Right lobe of liver (tissue), 6 donors: ENCODE results near the gene SLCO4A1. TPM values are rescaled to one million over a fixed set of nuclear protein-coding genes. Genes with fewer than 3 reads are reported as not detected.

Source experiments
- ATAC-seq, 4 donors: fragments of 200-7000 bp; cut with Tn5 transposase; one replicate each; pipeline ENCODE4 v1.9.1; 2020; ENCODE audit warnings: mild to moderate bottlenecking in 4 of 4, moderate library complexity in 4 of 4
- DNase-seq, 3 donors: peaks; one replicate each; pipeline ENCODE4 v3.0.0-alpha.2; 2020
- H3K27ac ChIP-seq, 3 donors: fragments of 200-600 bp; one replicate each; pipeline ENCODE4 v1.8.0; 2022
- H3K27me3 ChIP-seq, 2 donors: fragments of 200-600 bp; one replicate each; pipeline ENCODE4 v1.8.0; 2022
- H3K36me3 ChIP-seq, 4 donors: fragments of 200-600 bp; sonication (generic) in 1 of 4; one replicate each; pipeline versions ENCODE4 v1.5.1 to v1.8.0; 2017 to 2022; ENCODE audit warnings: control low read depth in 1 of 4
- H3K4me1 ChIP-seq, 4 donors: fragments of 200-600 bp; sonication (generic) in 1 of 4; one replicate each; pipeline versions ENCODE4 v1.5.1 to v1.8.0; 2017 to 2022; ENCODE audit warnings: control low read depth in 1 of 4
- H3K4me3 ChIP-seq, 3 donors: fragments of 200-600 bp; one replicate each; pipeline ENCODE4 v1.8.0; 2022
- H3K9me3 ChIP-seq, 4 donors: fragments of 200-600 bp; sonication (generic) in 1 of 4; one replicate each; pipeline versions ENCODE4 v1.5.1 to v1.8.0; 2017 to 2022; ENCODE audit warnings: control low read depth in 1 of 4
- POLR2A ChIP-seq: fragments of 450-650 bp; IDR thresholded peaks from one replicate; pipeline ENCODE4 v1.6.1; 2017; ENCODE audit warnings: antibody characterized with exemption, mild to moderate bottlenecking
- WGBS: methylation state at CpG from one replicate; pipeline ENCODE4 v1.1.6; 2018; ENCODE audit warnings: low coverage, low lambda C conversion rate; ENCODE audit not compliant: insufficient coverage; ENCODE audit errors: missing lambda C conversion rate; 5-methylcytosine and 5-hydroxymethylcytosine counted together
- intact Hi-C, 2 donors: fragments of 100-400 bp; cut with DNase I; formaldehyde crosslinking; loops; one replicate each; pipeline versions ENCODE4 v1.11.2 to v1.14.1; 2022
- total RNA-seq, 6 experiments: library from RNA; depleted of rRNA in 2 of 6; stranded (reverse); fragments of >200 nt in 2 of 6; fragmentation: NEBNext Ultra II Directional in 3 of 6; extraction: Animal tissue kit (Norgen Biotek cat#: 25700) in 3 of 6; gene quantifications; one replicate each; pipeline versions ENCODE4 v1.1.0 to v1.2.4, GENCODE V29; 2016 to 2023
- TF ChIP-seq, protein P1 (sequence below), 4 donors: fragments of 200-600 bp in 3 of 4; fragments of 450-650 bp in 1 of 4; IDR thresholded peaks; one replicate each; pipeline versions ENCODE4 v1.5.1 to v1.8.0; 2016 to 2022; ENCODE audit warnings: antibody characterized with exemption in 4 of 4, mild to moderate bottlenecking in 2 of 4
- donor health status: DM: no; HTN: yes; CAD: no.
- donor health status: DM: no; HTN: no; CAD: no.
- donor health status: DM: no; HTN: no; CAD: no.
- donor health status: DM: no; HTN: yes; CAD: no.
- donor health status: DM: no; HTN: yes; CAD: no.

SLCO4A1 gene
- total RNA-seq, 6 experiments from 2014 or later: 0.93 to 8.8 (median 4.3) TPM

DNA sequence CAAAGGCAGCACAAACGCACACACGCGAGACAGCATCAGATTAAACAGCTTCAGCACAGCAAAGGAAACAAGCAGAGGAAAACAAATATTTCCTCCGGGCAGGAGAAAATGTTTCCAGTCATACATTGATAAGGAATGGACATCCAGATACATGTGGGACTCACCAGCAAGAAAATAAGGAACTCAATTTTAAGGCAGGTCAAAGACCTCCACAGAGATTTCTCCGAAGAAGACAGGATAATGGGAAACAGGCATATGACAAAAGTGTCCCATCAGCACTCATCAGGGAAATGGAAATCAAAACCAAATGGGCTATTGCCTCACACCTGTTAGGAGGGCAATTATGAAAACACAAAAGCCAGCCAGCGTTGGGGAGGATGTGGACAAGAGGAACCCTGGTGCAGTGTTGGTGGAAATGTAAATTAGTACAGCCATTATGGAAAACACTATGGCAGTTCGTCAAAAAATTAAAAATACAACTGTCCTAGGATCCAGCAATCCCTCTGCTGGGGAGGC is 9.7 kb upstream of the SLCO4A1 start:
- DNase-seq (no peak), ATAC-seq (peak; percentile 19 to 50 (median 34))
- intact Hi-C loops: no loop called here
- Histone ChIP-seq H3K27ac (no peak overlapping the region), H3K36me3 (no peaks in the 10 kb centered on the region), H3K4me1 (no peaks in the 10 kb centered on the region), H3K4me3 (no peak overlapping the region), H3K27me3 (no peaks in the 10 kb centered on the region), H3K9me3 (no peaks in the 10 kb centered on the region)
- TF ChIP-seq POLR2A: no peak
- TF ChIP-seq, protein P1, sequence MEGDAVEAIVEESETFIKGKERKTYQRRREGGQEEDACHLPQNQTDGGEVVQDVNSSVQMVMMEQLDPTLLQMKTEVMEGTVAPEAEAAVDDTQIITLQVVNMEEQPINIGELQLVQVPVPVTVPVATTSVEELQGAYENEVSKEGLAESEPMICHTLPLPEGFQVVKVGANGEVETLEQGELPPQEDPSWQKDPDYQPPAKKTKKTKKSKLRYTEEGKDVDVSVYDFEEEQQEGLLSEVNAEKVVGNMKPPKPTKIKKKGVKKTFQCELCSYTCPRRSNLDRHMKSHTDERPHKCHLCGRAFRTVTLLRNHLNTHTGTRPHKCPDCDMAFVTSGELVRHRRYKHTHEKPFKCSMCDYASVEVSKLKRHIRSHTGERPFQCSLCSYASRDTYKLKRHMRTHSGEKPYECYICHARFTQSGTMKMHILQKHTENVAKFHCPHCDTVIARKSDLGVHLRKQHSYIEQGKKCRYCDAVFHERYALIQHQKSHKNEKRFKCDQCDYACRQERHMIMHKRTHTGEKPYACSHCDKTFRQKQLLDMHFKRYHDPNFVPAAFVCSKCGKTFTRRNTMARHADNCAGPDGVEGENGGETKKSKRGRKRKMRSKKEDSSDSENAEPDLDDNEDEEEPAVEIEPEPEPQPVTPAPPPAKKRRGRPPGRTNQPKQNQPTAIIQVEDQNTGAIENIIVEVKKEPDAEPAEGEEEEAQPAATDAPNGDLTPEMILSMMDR (IDR thresholded peaks at IDR 0.05): no peak
- WGBS: 26% methylated on average over 7 of the region's 7 CpGs

- WGBS: 59% methylated on average over 18 of the region's 27 CpGs
- Histone ChIP-seq H3K4me1 (no peaks in the 10 kb centered on the region), H3K9me3 (no peaks in the 10 kb centered on the region), H3K4me3 (no peak overlapping the region), H3K27me3 (no peaks in the 10 kb centered on the region), H3K36me3 (no peaks in the 10 kb centered on the region), H3K27ac (no peak overlapping the region)
- TF ChIP-seq, protein P1 (IDR thresholded peaks at IDR 0.05): no peak
- TF ChIP-seq POLR2A: no peak
- ATAC-seq (no peak), DNase-seq (no peak)
- intact Hi-C loops: no loop called here
Measured at GRCh38 chr20:62633598-62634329, 8.5 kb upstream of the SLCO4A1 start.

DNA sequence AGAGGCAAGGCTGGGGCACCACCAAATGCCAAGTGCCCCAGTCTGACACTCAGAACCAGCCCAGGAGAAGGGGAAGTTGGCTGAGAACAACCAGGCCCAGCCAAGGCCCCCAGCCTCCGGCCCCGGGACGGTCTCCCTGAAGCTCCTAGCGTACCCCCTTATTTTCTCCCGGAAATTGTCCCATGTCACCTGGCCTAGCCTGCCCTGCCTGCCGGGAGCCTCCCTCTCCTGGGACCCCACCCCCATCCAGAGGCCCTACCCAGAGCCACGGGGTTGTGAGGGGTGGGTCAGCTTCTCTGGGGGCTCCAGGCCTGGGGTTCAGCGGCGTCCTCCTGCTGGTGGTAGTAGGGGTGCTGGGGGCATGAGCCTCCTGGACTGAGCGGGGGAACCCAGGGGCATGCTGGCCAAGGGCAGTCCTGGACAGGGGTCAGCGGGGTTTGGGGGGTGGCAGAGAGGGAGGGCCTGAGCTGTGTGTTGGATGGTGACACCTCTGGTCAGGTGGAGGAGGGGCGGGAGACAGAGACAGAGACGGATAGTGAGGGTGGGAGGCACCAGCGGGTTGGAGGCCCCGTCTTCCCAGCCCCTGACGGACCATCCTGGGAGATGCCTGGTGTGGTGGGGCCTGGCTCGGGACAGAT is 7.9 kb upstream of the SLCO4A1 start:
- TF ChIP-seq, protein P1 (IDR thresholded peaks at IDR 0.05): no peak
- TF ChIP-seq POLR2A: no peak
- Histone ChIP-seq H3K27me3 (no peaks in the 10 kb centered on the region), H3K9me3 (no peaks in the 10 kb centered on the region), H3K4me1 (no peaks in the 10 kb centered on the region), H3K4me3 (no peak overlapping the region), H3K27ac (no peak overlapping the region), H3K36me3 (no peaks in the 10 kb centered on the region)
- DNase-seq (no peak), ATAC-seq (no peak)
- no CpG with 5 or more reads among the region's 17 CpGs for WGBS
- intact Hi-C loops: no loop called here

DNA sequence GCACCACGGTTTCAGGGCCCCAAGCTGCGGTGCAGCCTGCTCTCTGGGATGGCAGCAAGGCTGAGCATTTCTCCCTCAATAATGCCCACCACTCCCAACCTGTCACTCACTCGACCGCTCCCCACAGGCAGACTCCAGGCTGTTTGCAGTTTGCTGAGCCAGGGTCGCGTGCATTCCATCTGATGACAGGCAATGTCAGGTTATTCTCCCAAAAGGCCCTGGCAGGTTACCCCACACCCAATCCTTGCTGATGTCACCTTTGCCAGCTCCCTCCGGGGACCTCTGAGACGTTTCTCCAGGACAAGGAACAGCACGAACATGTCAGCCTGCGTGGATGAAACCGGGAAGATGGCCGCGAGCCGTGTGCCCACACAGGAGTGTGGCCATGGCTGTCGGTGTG is 7.1 kb upstream of the SLCO4A1 start:
- intact Hi-C loops: no loop called here
- Histone ChIP-seq H3K36me3 (no peaks in the 10 kb centered on the region), H3K4me1 (no peaks in the 10 kb centered on the region), H3K9me3 (no peaks in the 10 kb centered on the region), H3K27ac (no peak overlapping the region), H3K27me3 (no peaks in the 10 kb centered on the region), H3K4me3 (no peak overlapping the region)
- WGBS: 40% methylated on average over 3 of the region's 15 CpGs
- TF ChIP-seq, protein P1 (IDR thresholded peaks at IDR 0.05): no peak
- TF ChIP-seq POLR2A: no peak
- DNase-seq: no peak
- ATAC-seq: no peak
